ENCODE measurements around the gene CPXM2.

CPXM2 gene

GRCh38 chr10:123782549-123782948 lies 109.1 kb downstream of the CPXM2 start:
- Histone ChIP-seq H3K27ac (no peak overlapping the region), H3K36me3 (no peaks in the 10 kb centered on the region), H3K9me3 (ENCODE audit: severe bottlenecking) (no peaks in the 10 kb centered on the region), H3K27me3 (ENCODE audit: insufficient read depth, low read depth, severe bottlenecking) (peaks cover 87% of the 10 kb centered on the region), H3K4me3 (ENCODE audit: low read depth, low read length) (no peak overlapping the region)
- no peak for TF ChIP-seq CTCF (IDR thresholded peaks at IDR 0.05; ENCODE audit: low read depth, low read length)
- DNase-seq, result no peak

DNA sequence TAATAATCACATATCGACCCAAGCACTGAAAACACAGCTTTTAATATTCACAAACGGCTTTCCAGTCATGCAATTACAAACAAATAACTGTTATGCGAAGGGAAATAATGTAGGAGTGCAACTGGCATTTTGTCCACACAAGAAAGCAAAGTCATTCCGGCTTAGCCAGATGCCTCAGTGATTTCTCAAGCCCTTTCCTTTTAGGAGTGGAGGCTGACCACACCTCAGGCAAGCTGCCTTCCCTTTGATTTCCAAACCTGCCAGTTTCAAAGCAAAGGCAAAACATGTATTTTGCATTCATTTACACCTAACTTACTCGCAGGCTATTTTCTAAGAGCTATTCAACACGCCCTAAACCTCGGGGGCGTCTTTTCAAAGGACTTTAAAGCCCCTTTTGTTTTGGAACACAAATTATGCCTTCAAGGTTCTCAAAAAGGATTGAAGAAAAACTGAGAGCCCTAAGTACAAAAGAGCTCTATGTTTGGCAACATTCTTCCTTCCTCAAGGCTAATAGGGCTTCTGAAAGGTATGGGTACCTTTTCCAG lies 109.6 kb downstream of the CPXM2 start:
- no peaks in the 10 kb centered on the region for H3K36me3 ChIP-seq
- H3K4me3 ChIP-seq (ENCODE audit: low read depth, low read length), result no peak overlapping the region
- peaks cover 91% of the 10 kb centered on the region for H3K27me3 ChIP-seq (ENCODE audit: insufficient read depth, low read depth, severe bottlenecking)
- DNase-seq, result no peak
- H3K27ac ChIP-seq, result no peak overlapping the region
- TF ChIP-seq CTCF (IDR thresholded peaks at IDR 0.05; ENCODE audit: low read depth, low read length), result no peak
- H3K9me3 ChIP-seq (ENCODE audit: severe bottlenecking), result no peaks in the 10 kb centered on the region

DNA sequence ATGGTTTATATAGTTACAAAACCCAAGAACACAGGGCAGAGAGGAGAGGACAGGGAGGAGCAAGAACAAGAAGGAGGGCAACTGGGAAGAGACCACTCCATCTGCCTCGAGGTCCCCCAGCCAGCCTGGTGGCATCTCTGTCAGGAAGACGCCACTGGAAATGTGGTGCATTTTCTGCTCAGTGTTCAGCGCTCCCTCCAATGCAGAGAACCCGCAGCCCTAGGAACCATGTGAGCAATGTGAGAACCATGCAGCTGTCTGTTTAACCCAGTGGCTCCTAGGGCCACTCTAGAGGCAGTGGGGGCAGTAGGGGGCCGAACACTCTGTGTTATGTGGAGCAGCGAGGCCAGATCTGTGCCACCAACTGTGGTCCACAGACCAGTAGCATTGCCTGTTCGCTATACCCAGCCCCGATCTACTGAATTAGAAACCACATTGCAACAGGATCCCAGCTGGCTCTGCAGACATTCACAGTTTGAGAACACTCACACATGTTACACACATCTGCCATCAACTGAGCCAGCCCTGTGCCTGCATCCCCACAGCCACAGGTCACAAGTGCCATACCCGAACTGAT lies 110.2 kb downstream of the CPXM2 start:
- H3K27ac ChIP-seq, result no peak overlapping the region
- H3K27me3 ChIP-seq (ENCODE audit: insufficient read depth, low read depth, severe bottlenecking), result peaks cover 92% of the 10 kb centered on the region

GRCh38 chr10:123778719-123779517 lies 112.7 kb downstream of the CPXM2 start:
- Histone ChIP-seq H3K27me3 (ENCODE audit: insufficient read depth, low read depth, severe bottlenecking) (peaks cover 93% of the 10 kb centered on the region), H3K4me3 (ENCODE audit: low read depth, low read length) (no peak overlapping the region), H3K36me3 (no peaks in the 10 kb centered on the region), H3K9me3 (ENCODE audit: severe bottlenecking) (no peaks in the 10 kb centered on the region), H3K27ac (no peak overlapping the region)
- no peak for DNase-seq
- no peak for TF ChIP-seq CTCF (IDR thresholded peaks at IDR 0.05; ENCODE audit: low read depth, low read length)

More for the DNA sequence above, 110.2 kb downstream of the CPXM2 start:
- no peak for DNase-seq
- TF ChIP-seq CTCF (IDR thresholded peaks at IDR 0.05; ENCODE audit: low read depth, low read length), result no peak
- no peak overlapping the region for H3K4me3 ChIP-seq (ENCODE audit: low read depth, low read length)
- no peaks in the 10 kb centered on the region for H3K9me3 ChIP-seq (ENCODE audit: severe bottlenecking)
- no peaks in the 10 kb centered on the region for H3K36me3 ChIP-seq

GRCh38 chr10:123777881-123778280 lies 113.7 kb downstream of the CPXM2 start:
- no peak overlapping the region for H3K27ac ChIP-seq
- no peaks in the 10 kb centered on the region for H3K9me3 ChIP-seq (ENCODE audit: severe bottlenecking)
- H3K36me3 ChIP-seq, result no peaks in the 10 kb centered on the region
- TF ChIP-seq CTCF (IDR thresholded peaks at IDR 0.05; ENCODE audit: low read depth, low read length), result no peak
- DNase-seq, result no peak
- peaks cover 88% of the 10 kb centered on the region for H3K27me3 ChIP-seq (ENCODE audit: insufficient read depth, low read depth, severe bottlenecking)
- H3K4me3 ChIP-seq (ENCODE audit: low read depth, low read length), result no peak overlapping the region

Measured in WERI-Rb-1 (cell line).